Activated T-cell treated with anti-CD3 and anti-CD28 coated beads, Interleukin-2, amount 50 U/mL, for 24 hours (primary cell): ENCODE measurements around the gene SPAG7.

ENCODE experiments used
- DNase-seq: peaks from one replicate; pipeline ENCODE4 v3.0.0-alpha.2; 2020
- H3K27ac Mint-ChIP-seq: 2 replicates; pipeline ENCODE4 v1.8.0; 2020; ENCODE audit warnings: mild to moderate bottlenecking, mixed read lengths
- H3K27me3 Mint-ChIP-seq: 2 replicates; pipeline ENCODE4 v1.8.0; 2020; ENCODE audit warnings: mixed read lengths
- H3K36me3 Mint-ChIP-seq: 2 replicates; pipeline ENCODE4 v1.8.0; 2020; ENCODE audit warnings: low read depth, mixed read lengths
- H3K4me1 Mint-ChIP-seq: 2 replicates; pipeline ENCODE4 v1.8.0; 2020; ENCODE audit warnings: low read depth, mixed read lengths
- H3K4me3 Mint-ChIP-seq: 2 replicates; pipeline ENCODE4 v1.8.0; 2020; ENCODE audit warnings: mild to moderate bottlenecking, moderate library complexity, mixed read lengths
- H3K9me3 Mint-ChIP-seq: 2 replicates; pipeline ENCODE4 v1.8.0; 2020; ENCODE audit warnings: mixed read lengths

SPAG7 gene

GRCh38 chr17:4948931-4949320 lies 18.7 kb downstream of the SPAG7 start:
- H3K36me3 Mint-ChIP-seq, result peaks cover 48% of the 10 kb centered on the region

GRCh38 chr17:4948166-4948930 lies 19.3 kb downstream of the SPAG7 start, which contains the start of gene PFN1:
PFN1 (minus strand) TSS chr17:4948530; CDS start chr17:4948394, 136 bp downstream.
- H3K4me1 Mint-ChIP-seq, result peaks cover 46% of the 10 kb centered on the region

More at GRCh38 chr17:4948931-4949320, 18.7 kb downstream of the SPAG7 start:
- no peaks in the 10 kb centered on the region for H3K9me3 Mint-ChIP-seq
- peaks cover 41% of the 10 kb centered on the region for H3K4me1 Mint-ChIP-seq
- H3K27ac Mint-ChIP-seq, result peak overlapping the region; percentile 98
- DNase-seq, result peak; percentile 86
- H3K4me3 Mint-ChIP-seq, result peak overlapping the region; percentile 94
- H3K27me3 Mint-ChIP-seq, result no peaks in the 10 kb centered on the region

GRCh38 chr17:4947411-4948165 lies 20.0 kb downstream of the SPAG7 start:
- Mint-ChIP-seq H3K9me3 (no peaks in the 10 kb centered on the region), H3K4me1 (peaks cover 54% of the 10 kb centered on the region), H3K36me3 (peaks cover 62% of the 10 kb centered on the region)

More at GRCh38 chr17:4948166-4948930, 19.3 kb downstream of the SPAG7 start, which contains the start of gene PFN1:
- Mint-ChIP-seq H3K4me3 (peak within 1 kb of the TSS; percentile 94), H3K27ac (peak within 1 kb of the TSS; percentile 98), H3K27me3 (no peaks in the 10 kb centered on the region), H3K36me3 (peaks cover 54% of the 10 kb centered on the region), H3K9me3 (no peaks in the 10 kb centered on the region)
- DNase-seq, result peak; percentile 92

GRCh38 chr17:4947010-4947410 lies 20.6 kb downstream of the SPAG7 start:
- Mint-ChIP-seq H3K36me3 (peaks cover 68% of the 10 kb centered on the region), H3K27me3 (no peaks in the 10 kb centered on the region), H3K27ac (peak overlapping the region; percentile 98), H3K4me3 (peak overlapping the region; percentile 94), H3K9me3 (no peaks in the 10 kb centered on the region), H3K4me1 (peaks cover 60% of the 10 kb centered on the region)
- no peak for DNase-seq

More at GRCh38 chr17:4947411-4948165, 20.0 kb downstream of the SPAG7 start:
- Mint-ChIP-seq H3K4me3 (peak overlapping the region; percentile 94), H3K27ac (peak overlapping the region; percentile 98), H3K27me3 (no peaks in the 10 kb centered on the region)
- DNase-seq, result peak; percentile 84

GRCh38 chr17:4946312-4946976 lies 21.2 kb downstream of the SPAG7 start:
- H3K9me3 Mint-ChIP-seq, result no peaks in the 10 kb centered on the region

GRCh38 chr17:4945944-4946280 lies 21.7 kb downstream of the SPAG7 start:
- H3K27ac Mint-ChIP-seq, result peak overlapping the region; percentile 98
- H3K4me1 Mint-ChIP-seq, result peaks cover 62% of the 10 kb centered on the region
- no peak for DNase-seq
- H3K36me3 Mint-ChIP-seq, result peaks cover 79% of the 10 kb centered on the region
- no peaks in the 10 kb centered on the region for H3K9me3 Mint-ChIP-seq
- peak overlapping the region; percentile 94 for H3K4me3 Mint-ChIP-seq
- H3K27me3 Mint-ChIP-seq, result no peaks in the 10 kb centered on the region

More at GRCh38 chr17:4946312-4946976, 21.2 kb downstream of the SPAG7 start:
- Mint-ChIP-seq H3K36me3 (peaks cover 73% of the 10 kb centered on the region), H3K27ac (peak overlapping the region; percentile 98), H3K4me1 (peaks cover 63% of the 10 kb centered on the region), H3K4me3 (peak overlapping the region; percentile 94), H3K27me3 (no peaks in the 10 kb centered on the region)
- DNase-seq, result no peak

GRCh38 chr17:4945176-4945943 lies 22.3 kb downstream of the SPAG7 start:
- Mint-ChIP-seq H3K36me3 (peaks cover 84% of the 10 kb centered on the region), H3K27me3 (no peaks in the 10 kb centered on the region), H3K4me1 (peaks cover 56% of the 10 kb centered on the region), H3K9me3 (no peaks in the 10 kb centered on the region), H3K4me3 (peak overlapping the region; percentile 94), H3K27ac (peak overlapping the region; percentile 98)
- DNase-seq, result peak; percentile 89

GRCh38 chr17:4944554-4945175 lies 23.0 kb downstream of the SPAG7 start:
- peaks cover 85% of the 10 kb centered on the region for H3K36me3 Mint-ChIP-seq
- peak overlapping the region; percentile 94 for H3K4me3 Mint-ChIP-seq
- H3K9me3 Mint-ChIP-seq, result no peaks in the 10 kb centered on the region
- DNase-seq, result peak; percentile 57
- H3K4me1 Mint-ChIP-seq, result peaks cover 54% of the 10 kb centered on the region
- H3K27me3 Mint-ChIP-seq, result no peaks in the 10 kb centered on the region
- H3K27ac Mint-ChIP-seq, result peak overlapping the region; percentile 98

- Mint-ChIP-seq H3K4me3 (peak overlapping the region; percentile 94), H3K9me3 (no peaks in the 10 kb centered on the region), H3K27ac (peak overlapping the region; percentile 98), H3K4me1 (peaks cover 54% of the 10 kb centered on the region), H3K36me3 (peaks cover 90% of the 10 kb centered on the region), H3K27me3 (no peaks in the 10 kb centered on the region)
- DNase-seq, result no peak
Observed at GRCh38 chr17:4944163-4944553, 23.5 kb downstream of the SPAG7 start.

- Mint-ChIP-seq H3K27me3 (no peaks in the 10 kb centered on the region), H3K9me3 (no peaks in the 10 kb centered on the region), H3K4me1 (peaks cover 65% of the 10 kb centered on the region), H3K4me3 (peak overlapping the region; percentile 94), H3K36me3 (peaks cover 94% of the 10 kb centered on the region), H3K27ac (peak overlapping the region; percentile 98)
- DNase-seq, result no peak
Observed at GRCh38 chr17:4942760-4943508, 24.7 kb downstream of the SPAG7 start.

GRCh38 chr17:4941319-4941610 lies 26.4 kb downstream of the SPAG7 start:
- Mint-ChIP-seq H3K4me1 (peaks cover 66% of the 10 kb centered on the region), H3K27ac (peak overlapping the region; percentile 98), H3K4me3 (peak overlapping the region; percentile 94), H3K27me3 (no peaks in the 10 kb centered on the region), H3K9me3 (no peaks in the 10 kb centered on the region), H3K36me3 (peaks cover 96% of the 10 kb centered on the region)
- no peak for DNase-seq

- H3K27ac Mint-ChIP-seq, result peak overlapping the region; percentile 98
- no peaks in the 10 kb centered on the region for H3K9me3 Mint-ChIP-seq
- H3K4me1 Mint-ChIP-seq, result peaks cover 66% of the 10 kb centered on the region
- DNase-seq, result peak; percentile 71
- peaks cover 96% of the 10 kb centered on the region for H3K36me3 Mint-ChIP-seq
- no peaks in the 10 kb centered on the region for H3K27me3 Mint-ChIP-seq
- peak overlapping the region; percentile 94 for H3K4me3 Mint-ChIP-seq
Observed at GRCh38 chr17:4940555-4941318, 26.9 kb downstream of the SPAG7 start.
